ENCODE results near the gene MIDN.

The MIDN gene

GRCh38 chr19:1265615-1266128 is 17.3 kb downstream of the MIDN start:
- H4K20me1 ChIP-seq (ENCODE audit: insufficient read depth, low read length): no peaks in the 10 kb centered on the region
- TF ChIP-seq, protein P1, sequence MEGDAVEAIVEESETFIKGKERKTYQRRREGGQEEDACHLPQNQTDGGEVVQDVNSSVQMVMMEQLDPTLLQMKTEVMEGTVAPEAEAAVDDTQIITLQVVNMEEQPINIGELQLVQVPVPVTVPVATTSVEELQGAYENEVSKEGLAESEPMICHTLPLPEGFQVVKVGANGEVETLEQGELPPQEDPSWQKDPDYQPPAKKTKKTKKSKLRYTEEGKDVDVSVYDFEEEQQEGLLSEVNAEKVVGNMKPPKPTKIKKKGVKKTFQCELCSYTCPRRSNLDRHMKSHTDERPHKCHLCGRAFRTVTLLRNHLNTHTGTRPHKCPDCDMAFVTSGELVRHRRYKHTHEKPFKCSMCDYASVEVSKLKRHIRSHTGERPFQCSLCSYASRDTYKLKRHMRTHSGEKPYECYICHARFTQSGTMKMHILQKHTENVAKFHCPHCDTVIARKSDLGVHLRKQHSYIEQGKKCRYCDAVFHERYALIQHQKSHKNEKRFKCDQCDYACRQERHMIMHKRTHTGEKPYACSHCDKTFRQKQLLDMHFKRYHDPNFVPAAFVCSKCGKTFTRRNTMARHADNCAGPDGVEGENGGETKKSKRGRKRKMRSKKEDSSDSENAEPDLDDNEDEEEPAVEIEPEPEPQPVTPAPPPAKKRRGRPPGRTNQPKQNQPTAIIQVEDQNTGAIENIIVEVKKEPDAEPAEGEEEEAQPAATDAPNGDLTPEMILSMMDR (IDR thresholded peaks at IDR 0.05; ENCODE audit: low read length): no peak
- TF ChIP-seq EZH2phosphoT487 (IDR thresholded peaks at IDR 0.05; ENCODE audit: low read length) (no peak), EZH2 (optimal IDR thresholded peaks at IDR 0.05; ENCODE audit: low read depth, low read length) (no peak)
- no peak overlapping the region for H3K27ac ChIP-seq (ENCODE audit: low read length)
- no peaks in the 10 kb centered on the region for H3K9me3 ChIP-seq (replicated peaks; ENCODE audit: insufficient read depth, low read length)
- 0 out of 2 replicates have a peak, but pooled peaks cover 4% of the 10 kb centered on the region for H3K27me3 ChIP-seq (replicated peaks; ENCODE audit: insufficient read depth, low read length)
- no peaks in the 10 kb centered on the region for H3K9me2 ChIP-seq (replicated peaks; ENCODE audit: insufficient read depth, low read length)
- peaks cover 39% of the 10 kb centered on the region for H3K4me1 ChIP-seq (ENCODE audit: low read length)
- peak overlapping the region; percentile 73 for H3K4me3 ChIP-seq (ENCODE audit: low read length)
- H3K9ac ChIP-seq (ENCODE audit: low read length): no peak overlapping the region
- H3K36me3 ChIP-seq (replicated peaks; ENCODE audit: insufficient read depth, low read length): no peaks in the 10 kb centered on the region
- peak overlapping the region; percentile 94 for H3K4me2 ChIP-seq (ENCODE audit: low read depth, low read length)
- H2AFZ ChIP-seq (ENCODE audit: low read length): peak overlapping the region; percentile 86
- peaks cover 19% of the 10 kb centered on the region for H3K79me2 ChIP-seq (ENCODE audit: low read length)
- H3F3A ChIP-seq (ENCODE audit: insufficient read depth, low read length): peaks cover 16% of the 10 kb centered on the region; the same call in 1 of the 2 replicates
- no peak for DNase-seq

DNA sequence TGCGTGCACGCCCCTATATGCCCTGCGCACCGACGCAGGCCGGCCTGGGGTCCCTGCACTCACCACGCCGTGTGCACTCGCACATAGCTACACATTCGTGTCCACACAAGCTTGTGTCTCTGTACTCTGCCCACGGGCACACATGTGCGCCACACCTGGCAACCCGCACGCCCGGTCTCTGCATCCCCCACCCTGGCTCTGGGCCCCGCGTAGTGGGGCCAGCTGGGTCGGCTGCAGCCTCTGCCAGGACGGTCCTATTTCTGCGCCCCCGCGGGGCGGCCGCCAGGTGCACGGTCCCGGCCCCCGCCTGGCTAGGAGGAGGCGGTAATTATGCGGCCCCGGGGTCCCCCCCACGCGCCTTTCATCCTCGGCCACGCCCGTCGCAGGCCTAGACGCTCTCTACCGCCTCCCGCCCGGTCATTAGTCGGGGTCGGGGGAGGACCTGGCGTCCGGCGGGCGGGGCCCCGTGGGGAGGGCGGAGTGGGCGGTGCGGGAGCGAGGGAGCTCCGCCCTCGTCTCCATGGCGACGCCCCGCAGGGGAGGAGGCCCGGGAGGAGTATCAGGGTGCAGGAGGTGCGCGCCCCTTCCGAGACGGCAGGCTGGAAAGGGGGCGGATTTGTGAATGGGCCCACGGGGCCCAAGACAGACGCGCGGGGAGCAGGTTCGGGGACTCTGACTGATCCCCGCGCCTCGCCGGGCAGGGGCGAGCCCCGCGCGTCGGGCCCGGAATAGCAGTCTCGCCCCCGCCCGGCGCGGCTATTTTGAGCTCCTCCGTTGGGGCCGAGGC is 17.9 kb downstream of the MIDN start:
- peaks cover 45% of the 10 kb centered on the region for H3K4me1 ChIP-seq (ENCODE audit: low read length)
- TF ChIP-seq, protein P1 (IDR thresholded peaks at IDR 0.05; ENCODE audit: low read length): no peak
- TF ChIP-seq EZH2 (optimal IDR thresholded peaks at IDR 0.05; ENCODE audit: low read depth, low read length) (no peak), EZH2phosphoT487 (IDR thresholded peaks at IDR 0.05; ENCODE audit: low read length) (no peak)
- peak overlapping the region; percentile 73 for H3K4me3 ChIP-seq (ENCODE audit: low read length)
- H3K27ac ChIP-seq (ENCODE audit: low read length): no peak overlapping the region
- peaks cover 22% of the 10 kb centered on the region for H3K79me2 ChIP-seq (ENCODE audit: low read length)
- 0 out of 2 replicates have a peak, but pooled peaks cover 4% of the 10 kb centered on the region for H3K27me3 ChIP-seq (replicated peaks; ENCODE audit: insufficient read depth, low read length)
- H2AFZ ChIP-seq (ENCODE audit: low read length): peak overlapping the region; percentile 86
- peak overlapping the region; percentile 94 for H3K4me2 ChIP-seq (ENCODE audit: low read depth, low read length)
- H3K9ac ChIP-seq (ENCODE audit: low read length): peak overlapping the region; percentile 53; the same call in 1 of the 2 replicates
- 0 out of 2 replicates have a peak, but pooled peaks cover 6% of the 10 kb centered on the region for H3K36me3 ChIP-seq (replicated peaks; ENCODE audit: insufficient read depth, low read length)
- no peaks in the 10 kb centered on the region for H4K20me1 ChIP-seq (ENCODE audit: insufficient read depth, low read length)
- H3F3A ChIP-seq (ENCODE audit: insufficient read depth, low read length): peaks cover 16% of the 10 kb centered on the region
- H3K9me2 ChIP-seq (replicated peaks; ENCODE audit: insufficient read depth, low read length): no peaks in the 10 kb centered on the region
- H3K9me3 ChIP-seq (replicated peaks; ENCODE audit: insufficient read depth, low read length): no peaks in the 10 kb centered on the region
- DNase-seq: peak; percentile 88

DNA sequence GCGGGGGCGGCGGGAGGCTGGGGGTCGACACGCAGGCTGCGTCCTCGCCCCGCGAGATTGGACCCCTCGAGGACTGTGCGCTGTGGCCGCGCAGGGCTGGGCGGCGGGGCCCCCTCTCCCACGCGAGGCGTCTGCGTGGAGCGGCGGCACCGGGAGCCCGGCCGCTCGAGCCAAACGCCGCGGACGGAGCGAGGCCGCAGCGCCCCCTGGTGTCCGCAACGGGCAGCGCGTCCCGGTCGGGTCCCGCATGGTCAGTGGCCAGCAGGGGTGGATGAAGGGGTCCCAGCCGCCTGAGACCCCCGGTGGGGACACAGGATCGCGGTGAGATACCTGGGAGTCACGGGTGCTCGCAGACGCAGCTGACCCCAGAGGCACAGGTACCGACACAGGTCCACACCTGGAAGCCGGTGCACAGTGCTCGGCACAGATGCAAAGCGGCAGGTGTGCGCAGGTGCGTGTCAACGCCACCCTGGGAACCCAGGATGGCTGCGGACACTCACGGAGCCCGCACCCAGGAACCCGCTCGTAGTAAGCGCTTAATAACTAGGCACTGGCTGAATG is 18.6 kb downstream of the MIDN start:
- Histone ChIP-seq H3K9ac (ENCODE audit: low read length) (peak overlapping the region; percentile 53; the same call in 1 of the 2 replicates), H3K9me3 (replicated peaks; ENCODE audit: insufficient read depth, low read length) (no peaks in the 10 kb centered on the region), H3K9me2 (replicated peaks; ENCODE audit: insufficient read depth, low read length) (no peaks in the 10 kb centered on the region), H3K4me1 (ENCODE audit: low read length) (peaks cover 40% of the 10 kb centered on the region), H3K79me2 (ENCODE audit: low read length) (peaks cover 26% of the 10 kb centered on the region), H3K4me3 (ENCODE audit: low read length) (peak overlapping the region; percentile 73), H2AFZ (ENCODE audit: low read length) (peak overlapping the region; percentile 86), H3K27me3 (replicated peaks; ENCODE audit: insufficient read depth, low read length) (0 out of 2 replicates have a peak, but pooled peaks cover 4% of the 10 kb centered on the region), H3K27ac (ENCODE audit: low read length) (no peak overlapping the region), H3F3A (ENCODE audit: insufficient read depth, low read length) (peaks cover 18% of the 10 kb centered on the region), H4K20me1 (ENCODE audit: insufficient read depth, low read length) (no peaks in the 10 kb centered on the region), H3K36me3 (replicated peaks; ENCODE audit: insufficient read depth, low read length) (peaks cover 12% of the 10 kb centered on the region), H3K4me2 (ENCODE audit: low read depth, low read length) (peak overlapping the region; percentile 94)
- TF ChIP-seq EZH2phosphoT487 (IDR thresholded peaks at IDR 0.05; ENCODE audit: low read length): no peak
- TF ChIP-seq, protein P1 (IDR thresholded peaks at IDR 0.05; ENCODE audit: low read length): peak; percentile 97
- peak; percentile 77 for DNase-seq

Measured in MM.1S (cell line).